CD4-positive, alpha-beta T cell treated with Interleukin-10 for 1 hour (primary cell): ENCODE measurements around the gene OTOGL.

Experiments
- DNase-seq: peaks from one replicate; pipeline ENCODE4 v3.0.0-alpha.2; 2020

Gene OTOGL

DNA sequence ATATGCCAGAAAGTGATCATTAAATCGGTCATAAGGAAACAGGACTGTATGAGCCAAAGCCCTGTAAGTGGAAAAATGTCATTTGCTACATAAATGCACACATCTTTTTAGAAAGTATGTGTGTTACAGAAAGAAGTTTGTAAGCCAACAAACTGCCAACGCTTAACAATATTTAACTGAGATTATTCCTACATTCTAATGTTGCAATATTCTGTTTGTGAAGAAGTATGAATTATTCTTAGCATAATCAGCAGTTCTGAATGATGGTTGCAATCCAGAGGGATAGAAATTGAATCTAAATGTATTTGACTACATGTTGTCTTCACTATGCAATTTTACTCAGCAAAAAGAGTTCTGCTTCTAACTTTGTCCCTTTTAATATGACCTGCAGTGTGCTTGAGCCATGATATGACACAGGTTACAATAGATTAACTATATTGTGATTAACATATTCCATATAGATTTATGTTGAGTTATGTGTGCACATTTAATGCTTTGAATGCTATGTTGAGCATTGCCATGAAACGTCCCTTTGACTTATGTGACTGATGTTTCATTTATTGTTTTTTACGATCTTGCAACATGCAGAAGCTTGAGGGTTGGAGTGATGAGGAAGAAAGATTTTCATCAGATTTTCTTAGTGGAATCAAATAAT lies 277.9 kb downstream of the OTOGL start:
- DNase-seq: no peak

DNA sequence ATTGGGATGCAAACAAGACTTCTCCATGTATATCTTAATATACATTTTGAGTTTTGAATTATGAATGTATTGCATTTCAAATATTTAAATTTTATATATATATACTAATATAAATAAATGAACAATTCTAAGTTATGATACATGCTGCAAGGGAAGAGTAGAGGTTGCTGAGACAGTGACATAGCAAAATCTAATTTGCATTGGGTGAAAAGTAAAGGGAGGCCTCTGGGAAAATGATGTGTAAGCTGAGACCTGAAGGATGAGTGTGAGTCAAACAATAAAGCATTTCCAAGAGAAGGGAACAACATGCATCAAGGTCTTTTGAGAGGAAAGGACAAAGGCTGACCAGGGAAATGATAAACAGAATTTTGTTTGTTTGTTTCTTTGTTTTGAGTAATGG lies 281.8 kb downstream of the OTOGL start:
- no peak for DNase-seq

DNA sequence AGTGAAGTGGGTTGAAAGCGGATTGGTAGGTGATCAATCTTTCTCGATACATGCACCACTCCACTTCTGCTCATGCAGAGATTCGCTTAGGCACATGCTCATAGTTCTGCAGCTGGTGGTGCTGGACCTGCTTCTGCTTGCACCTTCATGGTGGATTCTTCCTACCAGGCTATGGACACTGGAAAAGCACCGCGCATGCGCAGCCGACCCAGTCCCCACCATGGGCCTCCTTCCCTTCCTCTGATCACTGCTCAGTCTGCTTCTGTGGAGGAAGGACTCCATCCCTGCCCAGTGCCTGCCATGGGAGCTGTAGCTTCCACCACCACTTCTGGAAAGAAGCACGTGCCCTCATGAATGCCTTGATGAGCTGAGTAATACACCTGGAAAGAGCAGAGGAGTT lies 282.9 kb downstream of the OTOGL start:
- no peak for DNase-seq

DNA sequence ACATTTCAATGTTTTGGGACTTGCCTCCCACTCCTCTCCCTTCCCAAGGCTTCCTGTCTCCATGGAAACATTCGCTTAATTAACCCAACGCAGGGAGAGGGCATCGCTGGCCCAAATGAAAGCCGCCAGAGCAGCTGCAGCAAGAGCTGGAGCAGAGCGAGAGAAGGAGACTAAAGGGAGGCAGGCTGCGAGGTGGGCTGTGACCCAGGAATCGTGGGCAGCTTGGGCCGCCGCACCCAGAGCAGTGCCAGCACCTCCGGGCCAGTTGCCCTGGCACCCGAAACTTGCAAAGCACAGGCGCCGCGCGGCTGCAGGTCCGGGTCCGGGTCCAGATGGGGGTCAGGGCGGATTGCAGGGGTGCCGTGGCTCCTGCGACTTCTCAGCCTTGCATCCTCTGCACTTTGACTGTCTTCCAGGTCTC lies 301.2 kb downstream of the OTOGL start:
- no peak for DNase-seq

DNA sequence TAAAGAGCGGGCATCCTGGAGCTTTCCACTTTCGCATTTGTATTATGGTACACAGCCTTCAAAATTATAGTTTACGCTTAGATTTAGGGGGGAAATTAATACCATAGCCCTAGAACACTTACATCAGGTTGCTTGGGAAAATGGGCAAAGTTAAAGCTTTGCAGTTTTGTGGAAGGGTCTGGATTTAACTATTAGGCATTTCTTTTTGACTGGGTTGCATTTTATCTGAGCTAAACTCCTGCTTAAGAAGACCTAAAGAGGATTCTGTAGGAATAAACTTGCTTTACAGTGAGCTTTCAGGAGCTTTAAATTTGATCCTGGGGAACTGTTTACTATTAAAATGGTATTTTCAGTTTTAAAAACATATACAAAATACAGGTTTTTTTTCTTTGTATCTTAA lies 301.9 kb downstream of the OTOGL start:
- no peak for DNase-seq

DNA sequence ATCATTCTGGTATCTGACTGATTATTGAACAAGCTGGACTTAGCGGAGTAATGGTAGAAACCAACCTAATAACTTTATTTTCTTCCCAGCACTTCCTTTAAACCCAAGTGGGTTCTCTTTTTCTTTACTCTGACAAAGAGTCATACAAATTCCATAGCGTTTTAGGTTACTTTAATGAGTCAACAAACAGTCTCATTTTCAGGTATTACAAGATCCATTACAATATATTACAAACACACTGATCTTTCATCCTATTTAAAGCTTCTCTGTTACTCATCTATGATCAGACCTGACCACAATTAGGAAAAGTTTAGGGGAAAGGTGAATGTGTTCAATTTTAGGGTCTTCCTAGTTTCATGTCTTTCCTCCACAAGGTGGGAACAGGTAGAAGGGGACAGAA lies 305.3 kb downstream of the OTOGL start:
- DNase-seq: no peak

DNA sequence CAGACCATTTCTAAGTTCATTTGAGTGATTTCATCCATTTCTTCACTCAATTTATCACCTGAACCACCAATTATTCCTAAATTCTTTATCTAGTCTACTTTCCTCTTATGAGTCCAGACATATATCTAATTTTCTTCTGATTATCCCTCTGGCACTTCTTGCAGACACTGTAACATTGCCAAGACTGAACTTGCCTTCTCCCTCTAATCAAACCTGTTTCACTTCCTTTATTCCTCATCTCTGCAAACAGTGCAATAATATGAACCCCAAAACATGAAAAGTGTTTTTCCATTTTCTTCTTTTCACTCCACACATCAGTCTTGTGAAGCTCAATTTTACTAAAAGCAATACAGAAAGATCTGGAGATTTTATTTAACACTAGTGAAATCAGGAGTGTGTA lies 306.9 kb downstream of the OTOGL start:
- DNase-seq: no peak

DNA sequence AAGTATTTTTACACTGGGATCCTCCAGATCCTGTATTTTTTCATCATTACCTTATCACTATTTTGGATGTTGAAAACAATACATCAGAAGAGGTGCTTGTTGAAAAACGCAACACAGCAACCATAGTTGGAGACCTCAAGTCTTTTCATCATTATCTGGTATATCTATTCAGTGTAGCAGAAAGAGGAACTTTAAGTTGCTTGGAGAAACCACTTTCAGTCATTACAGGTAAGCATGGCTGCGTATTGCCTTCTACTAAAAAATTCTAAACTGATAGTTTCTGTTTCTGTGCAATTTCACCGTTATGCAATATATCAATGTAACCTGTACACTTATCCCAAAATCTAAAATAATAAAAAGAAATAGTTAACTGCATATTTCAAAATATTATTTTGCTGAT lies 312.4 kb downstream of the OTOGL start:
- no peak for DNase-seq

DNA sequence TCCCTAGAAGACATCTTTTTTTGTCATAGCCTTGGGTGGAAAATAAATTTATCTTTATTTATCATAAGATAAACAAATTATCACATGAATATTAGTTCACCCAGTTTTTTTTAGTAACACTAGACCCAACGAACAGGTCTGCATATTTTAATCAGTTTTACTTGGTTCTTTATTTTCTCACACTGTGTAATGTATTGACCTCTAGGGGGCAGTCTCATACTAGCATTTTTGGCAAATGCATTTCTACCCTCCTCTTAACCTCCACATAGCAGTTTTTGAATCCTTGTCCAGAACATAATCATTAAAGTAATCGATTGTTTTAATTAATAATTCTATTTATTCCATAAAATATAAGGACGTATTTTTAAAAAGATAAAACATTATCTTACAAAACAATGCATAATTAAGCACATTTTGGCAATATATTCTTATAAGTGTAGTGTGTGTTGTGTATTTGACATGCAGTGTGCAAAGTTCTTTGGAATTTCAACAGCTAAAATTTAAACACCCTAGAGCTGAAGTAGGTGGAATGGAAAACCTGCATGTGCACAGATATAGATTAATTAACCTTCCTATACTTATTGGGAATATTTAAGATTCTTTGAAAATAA lies 313.1 kb downstream of the OTOGL start:
- peak; percentile 2 for DNase-seq

DNA sequence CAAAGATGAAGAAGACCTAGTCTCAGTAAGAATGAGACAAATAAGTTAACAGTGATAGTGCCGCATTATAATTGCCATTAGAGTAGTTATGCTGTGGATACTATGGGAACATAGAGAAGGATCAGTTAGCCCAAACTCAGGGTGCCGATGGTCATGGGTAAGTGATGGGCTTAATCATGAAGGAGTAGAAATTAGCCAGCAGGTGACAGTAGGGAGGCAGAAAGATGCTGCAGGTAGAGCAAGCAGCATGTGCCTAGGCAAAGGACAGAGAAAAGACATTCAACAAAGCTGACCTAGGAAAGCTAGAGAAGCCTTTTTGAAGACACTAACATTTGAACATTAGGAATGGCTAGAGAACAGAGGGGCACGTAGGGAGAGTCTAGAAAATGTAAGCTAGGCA lies 314.1 kb downstream of the OTOGL start:
- DNase-seq: no peak

DNA sequence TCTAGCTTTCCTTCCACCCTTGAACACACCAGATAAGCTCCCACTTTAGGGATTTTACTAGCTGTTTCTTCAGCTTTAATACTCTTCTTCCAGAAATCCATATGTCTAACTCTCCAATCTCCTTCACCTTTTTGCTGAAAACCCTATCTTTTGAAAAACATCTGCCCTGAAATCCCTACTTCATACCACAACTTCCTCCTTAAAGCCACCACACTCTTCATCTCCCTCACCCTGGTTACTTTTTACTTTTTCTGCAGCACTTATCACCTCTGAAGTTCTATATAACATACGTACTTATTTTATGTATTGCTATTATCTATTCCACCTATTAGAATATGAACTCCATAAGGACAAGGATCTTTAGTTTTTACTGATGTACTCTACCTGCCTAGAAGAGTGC lies 316.1 kb downstream of the OTOGL start:
- DNase-seq: no peak

DNA sequence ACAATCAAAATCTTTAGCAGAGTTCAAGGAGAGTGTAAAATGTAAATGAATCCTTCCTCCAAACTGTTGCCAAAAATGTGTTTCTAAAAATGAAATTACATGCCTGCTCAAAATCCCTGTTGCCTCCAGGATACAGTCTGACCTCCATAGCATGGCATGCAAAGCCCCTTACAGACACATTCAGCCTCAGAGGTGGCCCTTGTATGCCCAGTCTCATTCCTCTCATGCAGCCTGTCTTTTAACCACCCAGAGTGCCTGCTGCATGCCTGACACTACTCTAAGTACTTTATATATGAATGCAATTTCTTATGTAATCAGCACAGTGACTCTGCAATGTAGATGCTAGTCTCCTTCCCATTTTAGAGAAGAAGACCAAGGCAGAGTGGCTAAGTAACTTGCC lies 320.3 kb downstream of the OTOGL start:
- no peak for DNase-seq

DNA sequence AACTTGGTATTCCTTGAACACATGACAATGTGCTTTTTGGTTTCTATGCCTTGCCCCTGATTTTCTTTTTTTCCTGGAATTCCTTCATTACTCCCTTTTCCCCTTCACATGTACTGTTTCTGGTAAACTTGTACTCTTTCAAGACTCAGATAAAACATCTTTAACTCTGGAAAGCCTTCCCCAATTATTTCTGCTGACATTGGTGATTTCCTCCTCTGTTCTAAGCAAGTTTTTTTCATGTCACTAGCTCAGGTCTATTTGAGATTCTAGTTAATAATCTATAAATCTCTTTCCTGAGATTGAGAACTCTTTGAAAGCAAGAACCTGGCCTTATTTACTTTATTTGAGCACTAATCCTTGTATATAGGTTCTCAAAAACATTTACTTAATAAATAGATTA lies 320.7 kb downstream of the OTOGL start:
- no peak for DNase-seq

DNA sequence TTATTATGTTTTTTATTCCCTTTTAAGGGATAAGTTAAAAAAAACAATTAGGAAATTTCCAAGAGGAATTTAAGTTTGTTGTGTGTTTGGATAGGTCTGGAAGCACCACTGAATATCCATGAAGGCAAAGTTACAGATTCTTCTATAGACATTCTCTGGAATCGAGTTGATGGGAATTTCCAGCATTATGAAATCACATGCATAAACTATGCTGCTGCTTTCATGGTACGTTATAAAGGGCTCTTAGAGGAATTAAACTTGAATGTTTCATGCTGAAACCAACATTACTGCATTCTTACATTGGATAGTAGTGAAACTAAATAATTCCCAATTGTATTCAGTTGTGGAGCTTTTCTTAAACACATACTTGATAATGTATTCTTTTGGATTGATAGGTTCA lies 323.2 kb downstream of the OTOGL start:
- DNase-seq: no peak
